ENCODE measurements around the gene RAPGEF5. TPM values are rescaled to one million over a fixed set of nuclear protein-coding genes. Genes with fewer than 3 reads are reported as not detected.

Gene RAPGEF5
- total and polyA plus RNA-seq, 10 of the 15 experiments (the other 5 are each of a cell fraction or from before 2014, with no cell fraction given) = 0.38 to 4.0 (median 1.6) TPM; not detected in 1

DNA sequence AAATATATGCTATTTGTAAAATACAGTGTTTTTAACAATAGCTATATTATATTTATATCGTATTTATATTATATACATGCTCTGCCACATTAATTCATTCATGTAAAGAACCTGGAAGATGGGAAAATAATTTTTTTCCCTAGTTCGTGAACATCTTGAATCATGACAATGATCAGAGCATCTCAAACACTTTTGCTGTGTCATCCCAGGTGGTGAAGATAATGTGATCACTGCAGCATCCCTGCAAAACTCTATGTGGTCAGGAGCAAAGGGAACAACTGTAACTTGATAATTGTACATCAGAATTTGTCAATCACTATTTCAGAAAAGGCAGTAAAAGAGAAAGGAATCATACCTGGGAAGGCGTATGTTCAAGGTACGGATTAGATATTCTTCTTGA, 39.3 kb downstream of the RAPGEF5 start:
- no peaks in the 10 kb centered on the region for H3K36me3 ChIP-seq (ENCODE audit: control insufficient read depth in 2 of 2, insufficient read depth in 2 of 2, low read length in 1 of 2)
- ChIA-PET POLR2A (no interaction called here), RAD21 (ENCODE audit: unreplicated experiment) (no interaction called here)

More for the DNA sequence above, 39.3 kb downstream of the RAPGEF5 start:
- H4K20me1 ChIP-seq (ENCODE audit: control insufficient read depth, insufficient read depth) = no peaks in the 10 kb centered on the region
- ATAC-seq (no peak), FAIRE-seq (no peak), DNase-seq (ENCODE audit: low read depth, low spot score) (no peak)
- BruUV-seq (replicated peaks) = no TSS peak
- no peaks in the 10 kb centered on the region for H3K9me3 ChIP-seq (replicated peaks; ENCODE audit: control insufficient read depth, insufficient read depth, low read length)
- H3K79me2 ChIP-seq (ENCODE audit: control insufficient read depth, insufficient read depth, low read length) = no peaks in the 10 kb centered on the region
- no peak overlapping the region for H3K4me3 ChIP-seq
- TF ChIP-seq KLF5 (IDR thresholded peaks at IDR 0.05; ENCODE audit: partially characterized antibody) (no peak), SMAD5 (IDR thresholded peaks at IDR 0.05; ENCODE audit: low read depth) (no peak), TAF1 (IDR thresholded peaks at IDR 0.05; ENCODE audit: borderline replicate concordance, low read depth, low read length) (no peak), NFYB (IDR thresholded peaks at IDR 0.05; ENCODE audit: insufficient read depth, low read depth, low read length) (no peak), EZH2 (IDR thresholded peaks at IDR 0.05; ENCODE audit: borderline replicate concordance, control insufficient read depth, low read depth, low read length) (no peak), STAT3 (IDR thresholded peaks at IDR 0.05; ENCODE audit: low read depth, low read length) (no peak), SREBF1 (IDR thresholded peaks at IDR 0.05; ENCODE audit: low read length) (no peak), HCFC1 (IDR thresholded peaks at IDR 0.05; ENCODE audit: low read length) (no peak), NR2C1 (IDR thresholded peaks at IDR 0.05) (no peak)
- TF ChIP-seq, protein P1, sequence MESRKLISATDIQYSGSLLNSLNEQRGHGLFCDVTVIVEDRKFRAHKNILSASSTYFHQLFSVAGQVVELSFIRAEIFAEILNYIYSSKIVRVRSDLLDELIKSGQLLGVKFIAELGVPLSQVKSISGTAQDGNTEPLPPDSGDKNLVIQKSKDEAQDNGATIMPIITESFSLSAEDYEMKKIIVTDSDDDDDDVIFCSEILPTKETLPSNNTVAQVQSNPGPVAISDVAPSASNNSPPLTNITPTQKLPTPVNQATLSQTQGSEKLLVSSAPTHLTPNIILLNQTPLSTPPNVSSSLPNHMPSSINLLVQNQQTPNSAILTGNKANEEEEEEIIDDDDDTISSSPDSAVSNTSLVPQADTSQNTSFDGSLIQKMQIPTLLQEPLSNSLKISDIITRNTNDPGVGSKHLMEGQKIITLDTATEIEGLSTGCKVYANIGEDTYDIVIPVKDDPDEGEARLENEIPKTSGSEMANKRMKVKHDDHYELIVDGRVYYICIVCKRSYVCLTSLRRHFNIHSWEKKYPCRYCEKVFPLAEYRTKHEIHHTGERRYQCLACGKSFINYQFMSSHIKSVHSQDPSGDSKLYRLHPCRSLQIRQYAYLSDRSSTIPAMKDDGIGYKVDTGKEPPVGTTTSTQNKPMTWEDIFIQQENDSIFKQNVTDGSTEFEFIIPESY (IDR thresholded peaks at IDR 0.05) = no peak
- TF ChIP-seq, protein P2, sequence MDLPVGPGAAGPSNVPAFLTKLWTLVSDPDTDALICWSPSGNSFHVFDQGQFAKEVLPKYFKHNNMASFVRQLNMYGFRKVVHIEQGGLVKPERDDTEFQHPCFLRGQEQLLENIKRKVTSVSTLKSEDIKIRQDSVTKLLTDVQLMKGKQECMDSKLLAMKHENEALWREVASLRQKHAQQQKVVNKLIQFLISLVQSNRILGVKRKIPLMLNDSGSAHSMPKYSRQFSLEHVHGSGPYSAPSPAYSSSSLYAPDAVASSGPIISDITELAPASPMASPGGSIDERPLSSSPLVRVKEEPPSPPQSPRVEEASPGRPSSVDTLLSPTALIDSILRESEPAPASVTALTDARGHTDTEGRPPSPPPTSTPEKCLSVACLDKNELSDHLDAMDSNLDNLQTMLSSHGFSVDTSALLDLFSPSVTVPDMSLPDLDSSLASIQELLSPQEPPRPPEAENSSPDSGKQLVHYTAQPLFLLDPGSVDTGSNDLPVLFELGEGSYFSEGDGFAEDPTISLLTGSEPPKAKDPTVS (IDR thresholded peaks at IDR 0.05; ENCODE audit: low read depth, low read length) = no peak
- TF ChIP-seq, protein P3, sequence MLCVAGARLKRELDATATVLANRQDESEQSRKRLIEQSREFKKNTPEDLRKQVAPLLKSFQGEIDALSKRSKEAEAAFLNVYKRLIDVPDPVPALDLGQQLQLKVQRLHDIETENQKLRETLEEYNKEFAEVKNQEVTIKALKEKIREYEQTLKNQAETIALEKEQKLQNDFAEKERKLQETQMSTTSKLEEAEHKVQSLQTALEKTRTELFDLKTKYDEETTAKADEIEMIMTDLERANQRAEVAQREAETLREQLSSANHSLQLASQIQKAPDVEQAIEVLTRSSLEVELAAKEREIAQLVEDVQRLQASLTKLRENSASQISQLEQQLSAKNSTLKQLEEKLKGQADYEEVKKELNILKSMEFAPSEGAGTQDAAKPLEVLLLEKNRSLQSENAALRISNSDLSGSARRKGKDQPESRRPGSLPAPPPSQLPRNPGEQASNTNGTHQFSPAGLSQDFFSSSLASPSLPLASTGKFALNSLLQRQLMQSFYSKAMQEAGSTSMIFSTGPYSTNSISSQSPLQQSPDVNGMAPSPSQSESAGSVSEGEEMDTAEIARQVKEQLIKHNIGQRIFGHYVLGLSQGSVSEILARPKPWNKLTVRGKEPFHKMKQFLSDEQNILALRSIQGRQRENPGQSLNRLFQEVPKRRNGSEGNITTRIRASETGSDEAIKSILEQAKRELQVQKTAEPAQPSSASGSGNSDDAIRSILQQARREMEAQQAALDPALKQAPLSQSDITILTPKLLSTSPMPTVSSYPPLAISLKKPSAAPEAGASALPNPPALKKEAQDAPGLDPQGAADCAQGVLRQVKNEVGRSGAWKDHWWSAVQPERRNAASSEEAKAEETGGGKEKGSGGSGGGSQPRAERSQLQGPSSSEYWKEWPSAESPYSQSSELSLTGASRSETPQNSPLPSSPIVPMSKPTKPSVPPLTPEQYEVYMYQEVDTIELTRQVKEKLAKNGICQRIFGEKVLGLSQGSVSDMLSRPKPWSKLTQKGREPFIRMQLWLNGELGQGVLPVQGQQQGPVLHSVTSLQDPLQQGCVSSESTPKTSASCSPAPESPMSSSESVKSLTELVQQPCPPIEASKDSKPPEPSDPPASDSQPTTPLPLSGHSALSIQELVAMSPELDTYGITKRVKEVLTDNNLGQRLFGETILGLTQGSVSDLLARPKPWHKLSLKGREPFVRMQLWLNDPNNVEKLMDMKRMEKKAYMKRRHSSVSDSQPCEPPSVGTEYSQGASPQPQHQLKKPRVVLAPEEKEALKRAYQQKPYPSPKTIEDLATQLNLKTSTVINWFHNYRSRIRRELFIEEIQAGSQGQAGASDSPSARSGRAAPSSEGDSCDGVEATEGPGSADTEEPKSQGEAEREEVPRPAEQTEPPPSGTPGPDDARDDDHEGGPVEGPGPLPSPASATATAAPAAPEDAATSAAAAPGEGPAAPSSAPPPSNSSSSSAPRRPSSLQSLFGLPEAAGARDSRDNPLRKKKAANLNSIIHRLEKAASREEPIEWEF (IDR thresholded peaks at IDR 0.05; ENCODE audit: insufficient replicate concordance, low read depth, low read length) = no peak
- TF ChIP-seq, protein P4, sequence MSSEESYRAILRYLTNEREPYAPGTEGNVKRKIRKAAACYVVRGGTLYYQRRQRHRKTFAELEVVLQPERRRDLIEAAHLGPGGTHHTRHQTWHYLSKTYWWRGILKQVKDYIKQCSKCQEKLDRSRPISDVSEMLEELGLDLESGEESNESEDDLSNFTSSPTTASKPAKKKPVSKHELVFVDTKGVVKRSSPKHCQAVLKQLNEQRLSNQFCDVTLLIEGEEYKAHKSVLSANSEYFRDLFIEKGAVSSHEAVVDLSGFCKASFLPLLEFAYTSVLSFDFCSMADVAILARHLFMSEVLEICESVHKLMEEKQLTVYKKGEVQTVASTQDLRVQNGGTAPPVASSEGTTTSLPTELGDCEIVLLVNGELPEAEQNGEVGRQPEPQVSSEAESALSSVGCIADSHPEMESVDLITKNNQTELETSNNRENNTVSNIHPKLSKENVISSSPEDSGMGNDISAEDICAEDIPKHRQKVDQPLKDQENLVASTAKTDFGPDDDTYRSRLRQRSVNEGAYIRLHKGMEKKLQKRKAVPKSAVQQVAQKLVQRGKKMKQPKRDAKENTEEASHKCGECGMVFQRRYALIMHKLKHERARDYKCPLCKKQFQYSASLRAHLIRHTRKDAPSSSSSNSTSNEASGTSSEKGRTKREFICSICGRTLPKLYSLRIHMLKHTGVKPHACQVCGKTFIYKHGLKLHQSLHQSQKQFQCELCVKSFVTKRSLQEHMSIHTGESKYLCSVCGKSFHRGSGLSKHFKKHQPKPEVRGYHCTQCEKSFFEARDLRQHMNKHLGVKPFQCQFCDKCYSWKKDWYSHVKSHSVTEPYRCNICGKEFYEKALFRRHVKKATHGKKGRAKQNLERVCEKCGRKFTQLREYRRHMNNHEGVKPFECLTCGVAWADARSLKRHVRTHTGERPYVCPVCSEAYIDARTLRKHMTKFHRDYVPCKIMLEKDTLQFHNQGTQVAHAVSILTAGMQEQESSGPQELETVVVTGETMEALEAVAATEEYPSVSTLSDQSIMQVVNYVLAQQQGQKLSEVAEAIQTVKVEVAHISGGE (CRISPR knock-in tag; IDR thresholded peaks at IDR 0.05) = no peak
- H3K9ac ChIP-seq (ENCODE audit: control insufficient read depth, insufficient read depth, low read length) = no peak overlapping the region
- intact Hi-C loops (cut with micrococcal nuclease; ENCODE audit: unreplicated experiment) = no loop called here
- SMC1A ChIA-PET (ENCODE audit: uncharacterized antibody, unreplicated experiment) = interaction anchor here (0.6 to 2.6 kb wide), 5 partner anchors 9 to 160 kb away, joined by 3 to 7 read pairs (median 4); no protein-coding TSS in a partner anchor
- no peaks in the 10 kb centered on the region for H3K27me3 ChIP-seq (replicated peaks in 1 of 2; ENCODE audit: control insufficient read depth in 2 of 2, insufficient read depth in 2 of 2, low read length in 1 of 2)
- in situ Hi-C loops (cut with MboI) = no loop called here
- no peaks in the 10 kb centered on the region; the same call in 1 of the 2 replicates for H3K4me1 ChIP-seq (ENCODE audit: control insufficient read depth, insufficient read depth, low read length)
- CTCF ChIA-PET = interaction anchor here (0.6 to 1.5 kb wide), 2 partner anchors 10 to 164 kb away, joined by 5 read pairs; no protein-coding TSS in a partner anchor
- no peak overlapping the region for H2AFZ ChIP-seq (ENCODE audit: control insufficient read depth, low read depth, low read length)
- WGBS (ENCODE audit: insufficient coverage, insufficient replicate concordance, low lambda C conversion rate, missing lambda C conversion rate) = 51% methylated on average over 4 of the region's 4 CpGs
- no peak overlapping the region for H3K27ac ChIP-seq (ENCODE audit: control insufficient read depth, insufficient read depth)
- H3K4me2 ChIP-seq (ENCODE audit: control insufficient read depth, insufficient read depth) = no peak overlapping the region

Measured in GM12878 (cell line).